C4-2B (cell line): Measurements from ENCODE around the gene GAB3.

Source experiments
- ZFX ChIP-seq: fragments of 450-650 bp; IDR thresholded peaks from 2 replicates; pipeline ENCODE4 v1.6.1; 2017
- TF ChIP-seq, protein P1 (sequence below): fragments of 450-650 bp; conservative IDR thresholded peaks from 2 replicates; pipeline ENCODE4 v1.5.1; 2017; ENCODE audit warnings: mild to moderate bottlenecking

DNA sequence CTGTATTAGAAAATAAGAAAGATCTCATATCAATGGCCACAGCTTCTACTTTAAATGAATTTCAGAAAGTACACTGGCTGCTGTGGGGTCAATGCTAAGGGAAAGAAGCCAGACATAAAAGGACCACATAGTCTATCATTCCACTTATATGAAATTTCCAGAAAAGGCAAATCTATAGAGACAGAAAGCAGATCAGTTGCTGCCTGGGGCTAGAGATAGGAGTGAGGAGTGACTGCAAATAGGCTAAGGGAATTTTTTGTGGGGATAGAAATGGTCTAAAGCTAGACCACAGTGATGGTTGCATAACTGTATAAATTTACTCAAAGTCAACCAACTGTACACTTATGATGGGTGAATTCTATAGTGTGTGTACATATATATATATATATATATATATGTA, 8.3 kb downstream of the GAB3 start:
- TF ChIP-seq, protein P1, sequence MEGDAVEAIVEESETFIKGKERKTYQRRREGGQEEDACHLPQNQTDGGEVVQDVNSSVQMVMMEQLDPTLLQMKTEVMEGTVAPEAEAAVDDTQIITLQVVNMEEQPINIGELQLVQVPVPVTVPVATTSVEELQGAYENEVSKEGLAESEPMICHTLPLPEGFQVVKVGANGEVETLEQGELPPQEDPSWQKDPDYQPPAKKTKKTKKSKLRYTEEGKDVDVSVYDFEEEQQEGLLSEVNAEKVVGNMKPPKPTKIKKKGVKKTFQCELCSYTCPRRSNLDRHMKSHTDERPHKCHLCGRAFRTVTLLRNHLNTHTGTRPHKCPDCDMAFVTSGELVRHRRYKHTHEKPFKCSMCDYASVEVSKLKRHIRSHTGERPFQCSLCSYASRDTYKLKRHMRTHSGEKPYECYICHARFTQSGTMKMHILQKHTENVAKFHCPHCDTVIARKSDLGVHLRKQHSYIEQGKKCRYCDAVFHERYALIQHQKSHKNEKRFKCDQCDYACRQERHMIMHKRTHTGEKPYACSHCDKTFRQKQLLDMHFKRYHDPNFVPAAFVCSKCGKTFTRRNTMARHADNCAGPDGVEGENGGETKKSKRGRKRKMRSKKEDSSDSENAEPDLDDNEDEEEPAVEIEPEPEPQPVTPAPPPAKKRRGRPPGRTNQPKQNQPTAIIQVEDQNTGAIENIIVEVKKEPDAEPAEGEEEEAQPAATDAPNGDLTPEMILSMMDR, result no peak
- TF ChIP-seq ZFX, result no peak
